LNCAP (cell line): ENCODE data around the gene MMD2.

Source experiments
- CTCF ChIP-seq: fragments of 450-650 bp; IDR thresholded peaks from 2 replicates; pipeline ENCODE4 v1.5.1; 2017; ENCODE audit warnings: mild to moderate bottlenecking

The MMD2 gene

GRCh38 chr7:4876586-4876985 is 82.4 kb downstream of the MMD2 start:
- no peak for TF ChIP-seq CTCF

DNA sequence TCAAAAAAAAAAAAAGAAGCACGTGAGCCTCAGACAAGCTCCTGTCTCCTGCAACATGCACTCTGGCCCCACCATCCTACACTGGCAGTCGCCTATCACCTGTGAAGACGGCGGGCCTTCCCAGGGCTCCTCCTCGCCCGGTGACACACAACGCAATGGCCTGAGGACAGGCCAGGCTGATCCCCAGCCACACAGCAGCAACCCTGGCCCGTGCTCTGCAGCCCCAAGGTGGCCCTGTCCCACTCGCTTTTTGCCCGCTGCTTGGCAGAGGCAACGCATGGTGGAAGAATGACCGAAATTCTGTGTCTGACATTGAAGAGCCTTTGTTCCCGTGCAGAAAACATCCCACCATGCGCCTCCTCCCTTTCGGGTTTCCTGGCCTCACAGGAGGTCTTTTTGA is 83.6 kb downstream of the MMD2 start:
- no peak for TF ChIP-seq CTCF

DNA sequence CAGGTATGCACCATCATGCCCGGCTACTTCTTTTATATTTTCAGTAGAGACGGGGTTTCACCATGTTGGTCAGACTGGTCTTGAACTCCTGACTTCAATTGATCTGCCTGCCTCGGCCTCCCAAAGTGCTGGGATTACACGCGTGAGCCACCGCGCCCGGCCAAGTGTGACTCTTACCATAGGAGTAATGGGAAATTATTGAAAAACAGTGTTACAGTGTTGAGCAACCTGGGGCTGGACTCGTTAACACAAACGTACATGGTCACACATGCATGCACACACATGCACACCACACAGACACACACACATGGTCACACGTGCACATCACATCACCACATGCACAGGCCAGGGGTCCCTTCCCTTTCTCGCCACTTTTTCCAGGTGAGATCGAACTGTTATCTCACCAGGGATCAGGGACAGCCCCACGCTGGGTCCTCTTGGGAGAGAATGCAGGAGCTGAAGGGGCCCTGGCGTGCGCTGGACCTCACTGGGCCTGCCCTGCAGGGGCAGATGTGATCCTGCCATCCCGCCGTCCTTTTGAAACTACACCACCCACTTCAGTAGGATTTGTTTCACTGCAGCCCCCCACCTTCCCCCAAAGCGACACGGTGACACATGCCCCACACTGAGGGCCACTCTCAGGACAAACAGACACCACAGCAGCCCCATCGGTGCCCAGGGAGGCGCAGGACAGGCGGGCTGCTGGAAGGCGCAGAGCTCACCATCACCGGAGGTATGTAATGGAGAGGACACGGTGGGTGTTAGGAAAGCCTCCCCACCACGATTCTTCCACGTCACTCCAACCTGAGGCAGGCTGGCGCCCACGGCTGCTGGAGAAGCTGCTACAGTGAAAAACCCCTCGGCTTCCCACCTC is 85.7 kb downstream of the MMD2 start:
- TF ChIP-seq CTCF, result no peak

DNA sequence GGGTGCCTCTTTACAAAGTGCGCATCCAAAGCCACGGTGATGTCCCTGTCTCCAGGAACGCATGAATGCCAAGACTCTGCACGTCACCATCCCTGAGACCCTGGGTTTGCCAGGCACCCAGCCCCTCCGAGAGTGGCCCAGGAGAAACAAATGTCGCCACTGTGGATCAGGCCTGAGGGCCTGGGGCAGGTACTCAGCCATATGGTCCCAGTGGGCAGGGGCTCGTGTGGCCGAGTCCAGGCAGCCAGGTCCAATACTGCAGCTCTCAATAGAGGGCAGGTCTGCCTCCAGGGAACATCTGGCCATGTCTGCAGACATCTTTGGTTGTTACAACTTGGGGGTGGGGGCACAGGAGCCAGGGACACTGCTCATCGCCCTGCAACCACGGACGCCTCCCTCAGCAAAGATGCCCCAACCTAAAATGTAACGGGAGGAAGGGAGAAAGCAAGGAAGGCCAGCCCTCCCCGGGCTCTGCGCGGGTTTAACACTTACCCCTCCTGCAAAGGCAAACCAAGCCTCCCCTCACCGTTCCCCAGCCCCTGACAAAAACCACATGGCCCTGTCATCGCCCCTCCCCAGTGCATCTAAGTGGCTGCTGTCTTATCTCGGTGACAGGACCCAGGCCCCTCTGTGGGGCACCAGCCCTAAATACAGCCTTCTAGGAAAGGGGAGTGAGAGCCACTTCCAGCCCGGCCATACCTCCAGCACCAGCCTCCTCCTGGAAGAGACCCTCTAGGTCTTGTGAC is 86.9 kb downstream of the MMD2 start:
- TF ChIP-seq CTCF, result no peak

- no peak for TF ChIP-seq CTCF
These were observed 87.8 kb downstream of the MMD2 start for GRCh38 chr7:4871056-4871680.

DNA sequence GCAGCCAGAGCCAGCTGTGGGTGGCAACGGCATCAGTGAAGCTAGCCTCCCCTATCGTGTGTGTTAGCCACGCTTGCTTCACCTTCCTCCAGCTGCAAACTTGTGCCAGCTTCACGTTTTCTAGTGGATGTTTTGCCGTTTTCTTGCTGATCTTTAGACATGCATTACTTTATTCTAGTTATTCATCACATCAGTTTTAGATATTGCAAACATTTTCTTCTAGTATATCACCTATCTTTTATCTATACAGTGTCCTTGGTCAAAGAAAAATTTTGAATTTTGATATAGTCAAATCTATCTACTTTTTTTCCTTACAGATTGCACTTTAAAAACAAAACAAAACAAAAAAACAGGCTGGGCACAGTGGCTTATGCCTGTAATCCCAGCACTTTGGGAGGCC is 90.5 kb downstream of the MMD2 start:
- no peak for TF ChIP-seq CTCF

DNA sequence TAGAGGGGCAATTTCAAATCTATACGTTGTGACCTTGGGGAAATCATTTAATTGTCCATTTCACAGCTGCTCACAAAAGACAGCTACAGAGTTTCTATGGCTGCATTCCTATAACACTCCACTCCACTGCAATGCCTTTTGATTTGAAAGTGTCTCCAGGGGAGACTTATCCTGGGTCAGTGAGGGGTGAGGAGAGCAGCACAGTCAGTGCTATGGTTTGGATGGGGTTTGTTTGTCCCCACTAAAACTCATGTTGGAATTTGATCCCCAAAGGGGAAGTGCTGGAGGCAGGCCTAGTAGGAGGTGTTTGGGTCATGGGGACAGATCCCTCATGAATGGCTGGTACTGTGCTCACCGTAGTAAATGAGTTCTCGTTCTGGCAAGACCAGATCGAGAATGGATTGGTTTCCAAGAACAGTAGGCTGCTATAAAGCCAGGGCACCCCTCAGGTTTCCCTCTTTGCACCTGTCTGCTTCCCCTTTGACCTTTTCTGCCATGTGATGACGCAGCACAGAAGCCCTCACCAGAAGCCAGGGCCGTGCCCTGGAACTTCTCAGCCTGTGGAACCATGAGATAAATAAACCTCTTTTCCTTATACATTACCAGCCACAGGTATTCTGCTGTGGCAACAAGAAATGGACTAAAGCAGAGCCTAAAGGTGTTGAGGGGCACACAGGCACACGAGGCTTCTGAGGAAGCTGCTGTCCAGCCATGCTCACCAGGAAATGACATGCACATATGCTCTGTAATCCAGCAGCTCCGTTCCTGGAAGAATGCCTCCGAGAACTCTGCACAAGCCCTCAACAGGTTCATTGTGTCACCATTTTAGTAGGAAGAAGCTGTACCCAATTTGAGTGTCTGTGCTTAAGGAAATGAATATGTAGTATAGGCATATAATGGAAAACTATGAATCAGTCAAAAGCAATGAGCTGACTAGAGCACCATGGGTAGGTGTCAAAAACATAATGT is 92.2 kb downstream of the MMD2 start:
- TF ChIP-seq CTCF, result no peak
